Neural crest cell (in vitro differentiated cells): ENCODE measurements around the gene UBE2S. TPM values are rescaled to one million over a fixed set of nuclear protein-coding genes. Genes with fewer than 3 reads are reported as not detected.
"Not testable (repeated sequence)": the region's sequence is repeated elsewhere in the genome, so short reads cannot be mapped to it uniquely, and the experiment has no call there.

ENCODE experiments used
- DNase-seq: peaks from one replicate; pipeline ENCODE4 v3.0.0; 2021; ENCODE audit warnings: low read depth, mixed read lengths, low spot score
- H3K27ac Mint-ChIP-seq: one replicate; pipeline ENCODE4 v1.8.0; 2021; ENCODE audit warnings: mild to moderate bottlenecking, mixed read lengths; ENCODE audit not compliant: unreplicated experiment
- H3K27me3 Mint-ChIP-seq: 2 replicates; pipeline ENCODE4 v1.8.0; 2021; ENCODE audit warnings: low read depth, mild to moderate bottlenecking, mixed read lengths
- H3K36me3 Mint-ChIP-seq: 2 replicates; pipeline ENCODE4 v1.8.0; 2021; ENCODE audit warnings: low read depth, mild to moderate bottlenecking, mixed read lengths
- H3K4me1 Mint-ChIP-seq: 2 replicates; pipeline ENCODE4 v1.8.0; 2021; ENCODE audit warnings: mixed read lengths
- H3K4me3 Mint-ChIP-seq: one replicate; pipeline ENCODE4 v1.8.0; 2021; ENCODE audit warnings: mild to moderate bottlenecking, mixed read lengths
- H3K9me3 Mint-ChIP-seq: 2 replicates; pipeline ENCODE4 v1.8.0; 2021; ENCODE audit warnings: mixed read lengths
- CTCF ChIP-seq: fragments of 200-600 bp; sonication (generic); conservative IDR thresholded peaks from 2 replicates; pipeline ENCODE4 v1.5.0; 2021; ENCODE audit warnings: antibody characterized with exemption, mild to moderate bottlenecking
- total RNA-seq: library from RNA; stranded (reverse); gene quantifications from 2 replicates; pipeline ENCODE4 v1.2.1, GENCODE V29; 2021

UBE2S gene
- total RNA-seq, 1 donor from 2014 or later = 243 TPM

GRCh38 chr19:55407800-55408532 is 378 bp upstream of the UBE2S start:
- H3K27me3 Mint-ChIP-seq = peaks cover 30% of the 10 kb centered on the region
- peaks cover 13% of the 10 kb centered on the region for H3K9me3 Mint-ChIP-seq
- no peak for TF ChIP-seq CTCF
- H3K4me1 Mint-ChIP-seq = peaks cover 32% of the 10 kb centered on the region
- peak; percentile 93 for DNase-seq
- H3K36me3 Mint-ChIP-seq = peaks cover 27% of the 10 kb centered on the region
- H3K27ac Mint-ChIP-seq = peak overlapping the region; percentile 97
- H3K4me3 Mint-ChIP-seq = peak overlapping the region; percentile 99

- TF ChIP-seq CTCF = no peak
- H3K36me3 Mint-ChIP-seq = peaks cover 33% of the 10 kb centered on the region
- H3K27me3 Mint-ChIP-seq = peaks cover 30% of the 10 kb centered on the region
- H3K9me3 Mint-ChIP-seq = peaks cover 13% of the 10 kb centered on the region
- peak overlapping the region; percentile 93 for H3K4me3 Mint-ChIP-seq
- peaks cover 33% of the 10 kb centered on the region for H3K4me1 Mint-ChIP-seq
- H3K27ac Mint-ChIP-seq = peak overlapping the region; percentile 69
- DNase-seq = no peak
Observed at GRCh38 chr19:55406826-55407549, 600 bp downstream of the UBE2S start.

- Mint-ChIP-seq H3K4me3 (peak overlapping the region; percentile 93), H3K36me3 (peaks cover 33% of the 10 kb centered on the region), H3K27me3 (peaks cover 28% of the 10 kb centered on the region), H3K27ac (peak overlapping the region; percentile 69), H3K9me3 (peaks cover 11% of the 10 kb centered on the region), H3K4me1 (peaks cover 33% of the 10 kb centered on the region)
- no peak for DNase-seq
- no peak for TF ChIP-seq CTCF
Observed at GRCh38 chr19:55406091-55406825, 1.3 kb downstream of the UBE2S start.

- no peak for DNase-seq
- Mint-ChIP-seq H3K27ac (peak overlapping the region; percentile 39), H3K9me3 (peaks cover 9% of the 10 kb centered on the region), H3K27me3 (peaks cover 26% of the 10 kb centered on the region), H3K36me3 (peaks cover 35% of the 10 kb centered on the region), H3K4me3 (peak overlapping the region; percentile 93), H3K4me1 (peaks cover 35% of the 10 kb centered on the region)
- TF ChIP-seq CTCF = no peak
Observed at GRCh38 chr19:55405638-55406037, 1.9 kb downstream of the UBE2S start.

- H3K9me3 Mint-ChIP-seq = no peaks in the 10 kb centered on the region
- no peak overlapping the region for H3K27ac Mint-ChIP-seq
- no peak for TF ChIP-seq CTCF
- H3K4me3 Mint-ChIP-seq = peak overlapping the region; percentile 82
- H3K27me3 Mint-ChIP-seq = peaks cover 14% of the 10 kb centered on the region
- DNase-seq = no peak
- peaks cover 35% of the 10 kb centered on the region for H3K36me3 Mint-ChIP-seq
- peaks cover 34% of the 10 kb centered on the region for H3K4me1 Mint-ChIP-seq
Observed at GRCh38 chr19:55402509-55402908, 5.1 kb downstream of the UBE2S start.

GRCh38 chr19:55401390-55401789 is 6.2 kb downstream of the UBE2S start:
- not testable (repeated sequence) for H3K4me3 Mint-ChIP-seq, H3K27ac Mint-ChIP-seq, DNase-seq, H3K9me3 Mint-ChIP-seq
- H3K4me1 Mint-ChIP-seq = peaks cover 34% of the 10 kb centered on the region
- H3K36me3 Mint-ChIP-seq = peaks cover 31% of the 10 kb centered on the region
- H3K27me3 Mint-ChIP-seq = peaks cover 16% of the 10 kb centered on the region
